Mucosa of descending colon (tissue), 3 donors: ENCODE results near the gene RSPH6A. TPM values are rescaled to one million over a fixed set of nuclear protein-coding genes. Genes with fewer than 3 reads are reported as not detected.
A peak's percentile ranks its signal among the peaks of the same experiment; 100 is the strongest.

Experiments used
- ATAC-seq: fragments of 200-7000 bp; cut with Tn5 transposase; one replicate; pipeline ENCODE4 v1.9.1; 2020; ENCODE audit warnings: mild to moderate bottlenecking, moderate library complexity
- DNase-seq, 3 donors: peaks; one replicate each; pipeline ENCODE4 v3.0.0-alpha.2; 2020
- H3K36me3 ChIP-seq: fragments of 200-600 bp; one replicate; pipeline ENCODE4 v1.8.0; 2021; ENCODE audit warnings: low read depth, mild to moderate bottlenecking
- H3K4me1 ChIP-seq: fragments of 200-600 bp; one replicate; pipeline ENCODE4 v1.8.0; 2021; ENCODE audit warnings: low read depth, mild to moderate bottlenecking
- H3K4me3 ChIP-seq: fragments of 200-600 bp; one replicate; pipeline ENCODE4 v1.8.0; 2021; ENCODE audit warnings: mild to moderate bottlenecking
- H3K9me3 ChIP-seq: fragments of 200-600 bp; one replicate; pipeline ENCODE4 v1.8.0; 2021; ENCODE audit warnings: mild to moderate bottlenecking
- intact Hi-C, 2 donors: fragments of 100-400 bp; cut with DNase I in 1 of 2; cut with micrococcal nuclease in 1 of 2; formaldehyde crosslinking; loops; one replicate each; pipeline versions ENCODE4 v1.11.0 to v1.11.1; 2022; cut with DNase I, micrococcal nuclease
- total RNA-seq, 3 donors: library from RNA; stranded (reverse); fragmentation: NEBNext Ultra II Directional in 2 of 3; extraction: Animal tissue kit (Norgen Biotek cat#: 25700) in 2 of 3; gene quantifications; one replicate each; pipeline versions ENCODE4 v1.2.1 to v1.2.4, GENCODE V29; 2021 to 2023
- TF ChIP-seq, protein P1 (sequence below): fragments of 200-600 bp; IDR thresholded peaks from one replicate; pipeline ENCODE4 v1.8.0; 2022; ENCODE audit warnings: antibody characterized with exemption, mild to moderate bottlenecking
- donor health status: DM: no; HTN: no; CAD: no; lungs with moderate emphysema.
- donor health status: DM: no; HTN: no; CAD: no.
- donor health status: DM: no; HTN: yes; CAD: no.

Gene RSPH6A
- total RNA-seq, 3 donors from 2014 or later = 0.16 to 0.24 (median 0.20) TPM

DNA sequence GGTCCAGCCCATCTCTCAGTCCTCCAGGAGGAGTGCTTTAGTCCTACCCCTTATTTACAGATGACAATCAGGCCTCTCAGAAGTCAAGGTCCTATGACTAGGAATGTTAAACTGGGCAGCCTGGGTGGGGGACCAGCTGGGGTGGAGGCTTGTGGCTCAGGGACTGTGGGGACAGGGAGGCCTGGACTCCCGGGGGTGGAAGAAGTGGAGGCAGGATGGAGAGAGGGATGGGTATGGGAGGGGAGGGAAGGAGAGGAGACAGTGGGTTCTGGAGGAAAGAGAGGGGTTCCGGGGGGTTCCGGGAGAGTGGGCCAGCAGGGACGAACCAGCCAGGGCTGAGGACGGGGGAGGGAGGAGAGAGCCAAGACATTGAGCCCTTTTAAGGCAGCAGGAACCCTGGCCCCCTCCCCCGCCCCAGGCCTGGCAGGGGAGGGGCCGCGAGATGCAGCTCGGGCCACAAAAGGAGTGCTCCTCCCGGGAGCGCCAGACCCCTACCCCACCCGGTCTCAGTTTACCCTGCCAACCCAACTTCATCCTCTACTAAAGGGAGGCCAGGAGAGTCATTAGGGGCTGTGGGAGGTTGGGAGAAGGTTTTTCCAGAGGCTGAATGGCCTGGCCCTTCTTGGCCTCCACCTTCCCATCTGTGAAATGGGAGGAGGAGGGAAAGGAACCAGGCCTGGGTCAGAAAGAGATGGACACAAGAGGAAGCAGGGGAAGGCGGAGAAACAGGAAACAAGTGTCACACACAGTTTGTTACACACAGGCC is 34.5 kb downstream of the RSPH6A start:
- Histone ChIP-seq H3K4me3 (no peak overlapping the region), H3K36me3 (no peaks in the 10 kb centered on the region), H3K4me1 (peaks cover 18% of the 10 kb centered on the region), H3K9me3 (no peaks in the 10 kb centered on the region)
- intact Hi-C loops = no loop called here
- no peak for DNase-seq
- no peak for ATAC-seq
- TF ChIP-seq, protein P1, sequence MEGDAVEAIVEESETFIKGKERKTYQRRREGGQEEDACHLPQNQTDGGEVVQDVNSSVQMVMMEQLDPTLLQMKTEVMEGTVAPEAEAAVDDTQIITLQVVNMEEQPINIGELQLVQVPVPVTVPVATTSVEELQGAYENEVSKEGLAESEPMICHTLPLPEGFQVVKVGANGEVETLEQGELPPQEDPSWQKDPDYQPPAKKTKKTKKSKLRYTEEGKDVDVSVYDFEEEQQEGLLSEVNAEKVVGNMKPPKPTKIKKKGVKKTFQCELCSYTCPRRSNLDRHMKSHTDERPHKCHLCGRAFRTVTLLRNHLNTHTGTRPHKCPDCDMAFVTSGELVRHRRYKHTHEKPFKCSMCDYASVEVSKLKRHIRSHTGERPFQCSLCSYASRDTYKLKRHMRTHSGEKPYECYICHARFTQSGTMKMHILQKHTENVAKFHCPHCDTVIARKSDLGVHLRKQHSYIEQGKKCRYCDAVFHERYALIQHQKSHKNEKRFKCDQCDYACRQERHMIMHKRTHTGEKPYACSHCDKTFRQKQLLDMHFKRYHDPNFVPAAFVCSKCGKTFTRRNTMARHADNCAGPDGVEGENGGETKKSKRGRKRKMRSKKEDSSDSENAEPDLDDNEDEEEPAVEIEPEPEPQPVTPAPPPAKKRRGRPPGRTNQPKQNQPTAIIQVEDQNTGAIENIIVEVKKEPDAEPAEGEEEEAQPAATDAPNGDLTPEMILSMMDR = no peak

DNA sequence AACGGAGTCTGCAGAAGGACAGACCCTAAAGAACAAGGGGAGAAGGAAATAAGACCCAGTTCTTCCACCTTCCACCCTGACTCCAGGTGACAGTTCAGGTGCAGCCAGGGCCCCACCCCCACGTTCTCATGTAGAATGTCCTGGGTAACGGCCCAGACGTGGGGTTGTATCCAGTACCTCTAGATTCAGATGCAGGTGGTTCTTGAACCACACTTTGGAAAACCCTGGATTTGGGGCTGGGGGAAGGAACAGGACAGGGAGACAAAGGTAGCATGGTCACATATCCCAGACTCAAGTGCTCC is 35.0 kb downstream of the RSPH6A start:
- no peaks in the 10 kb centered on the region for H3K9me3 ChIP-seq
- no peak for DNase-seq
- intact Hi-C loops = no loop called here
- no peak overlapping the region for H3K4me3 ChIP-seq
- no peaks in the 10 kb centered on the region for H3K36me3 ChIP-seq
- H3K4me1 ChIP-seq = peaks cover 18% of the 10 kb centered on the region
- no peak for ATAC-seq
- TF ChIP-seq, protein P1 = no peak

DNA sequence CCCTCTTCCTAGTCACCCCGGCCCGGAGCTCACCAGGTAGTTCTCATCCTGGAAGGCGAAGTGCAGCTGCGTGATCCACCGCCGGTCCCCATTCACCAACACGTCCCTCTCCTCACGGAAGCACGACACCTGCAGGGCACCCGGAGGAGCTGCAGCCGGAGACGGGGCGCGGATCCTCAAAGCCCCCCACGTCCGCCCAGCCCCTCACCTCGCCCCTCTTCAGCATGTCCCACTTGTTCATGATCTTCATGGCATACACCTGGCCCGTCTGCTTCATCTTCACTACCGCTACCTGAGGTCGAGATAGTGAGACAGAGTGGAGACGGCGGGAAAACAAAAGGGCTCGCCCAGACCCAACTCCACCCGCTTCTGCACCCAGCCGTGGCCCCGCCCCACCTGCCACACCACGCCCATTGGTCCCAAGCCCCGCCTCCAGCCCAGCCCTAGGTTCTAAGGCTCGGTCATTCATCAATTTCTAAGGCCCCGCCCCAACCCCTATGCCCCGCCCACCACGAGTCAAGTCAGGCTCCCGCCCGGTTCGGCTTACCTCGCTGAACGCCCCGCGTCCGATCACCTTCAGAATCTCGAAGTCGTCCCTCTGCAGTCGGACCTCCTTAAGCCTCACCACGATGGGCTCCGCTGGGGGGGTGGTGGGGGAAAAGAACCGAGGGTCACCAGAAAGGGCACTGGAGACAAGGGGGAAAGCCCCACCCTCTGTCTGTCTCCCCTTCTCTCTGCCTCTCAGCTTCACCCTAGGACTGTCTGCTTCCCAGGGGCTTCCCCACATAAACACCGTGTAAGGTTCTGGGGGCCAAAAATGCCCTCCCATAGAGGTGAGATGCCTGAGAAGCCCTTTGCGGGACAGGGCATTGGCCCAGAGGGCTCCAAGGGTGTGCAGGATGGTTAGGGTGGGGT is 35.6 kb downstream of the RSPH6A start:
- H3K36me3 ChIP-seq = no peaks in the 10 kb centered on the region
- DNase-seq (peak; percentile 94 to 99 (median 99)), ATAC-seq (peak; percentile 93)
- TF ChIP-seq, protein P1 = peak; percentile 67
- H3K4me1 ChIP-seq = peaks cover 18% of the 10 kb centered on the region
- intact Hi-C loops = no loop called here
- H3K4me3 ChIP-seq = no peak overlapping the region
- H3K9me3 ChIP-seq = no peaks in the 10 kb centered on the region

DNA sequence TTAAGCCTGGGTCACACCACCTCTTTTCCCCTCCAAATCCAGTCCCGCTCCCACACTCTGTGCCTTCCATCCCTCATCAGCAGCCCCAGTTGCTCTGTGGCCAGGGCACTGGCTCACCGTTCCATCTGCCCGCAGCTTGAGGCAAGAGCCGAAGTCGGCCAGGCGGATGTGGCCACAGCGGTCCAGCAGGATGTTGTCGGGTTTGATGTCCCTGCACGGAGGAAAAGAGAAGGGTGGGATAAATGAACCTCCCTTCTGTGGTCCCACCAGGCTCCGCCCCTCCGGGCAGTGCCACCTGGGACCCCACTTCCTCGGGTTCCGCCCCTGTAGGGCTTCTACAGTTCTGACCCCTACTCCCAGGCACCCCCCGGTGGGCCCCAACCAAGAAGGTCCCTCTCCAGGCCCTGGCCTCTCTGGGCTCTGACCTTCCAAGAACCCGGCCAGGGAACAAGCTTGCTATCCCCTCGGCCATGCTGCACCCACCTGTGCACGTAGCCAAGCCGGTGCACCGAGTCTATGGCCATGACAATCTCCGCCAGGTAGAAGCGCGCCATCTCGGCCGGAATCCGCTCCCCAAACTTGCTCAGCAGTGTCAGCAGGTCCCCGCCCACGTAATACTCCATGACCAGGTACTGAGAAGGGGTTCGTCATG is 37.0 kb downstream of the RSPH6A start:
- TF ChIP-seq, protein P1 = no peak
- no peaks in the 10 kb centered on the region for H3K9me3 ChIP-seq
- no peaks in the 10 kb centered on the region for H3K36me3 ChIP-seq
- H3K4me1 ChIP-seq = peaks cover 18% of the 10 kb centered on the region
- DNase-seq = no peak
- ATAC-seq = no peak
- no peak overlapping the region for H3K4me3 ChIP-seq
- intact Hi-C loops = no loop called here

DNA sequence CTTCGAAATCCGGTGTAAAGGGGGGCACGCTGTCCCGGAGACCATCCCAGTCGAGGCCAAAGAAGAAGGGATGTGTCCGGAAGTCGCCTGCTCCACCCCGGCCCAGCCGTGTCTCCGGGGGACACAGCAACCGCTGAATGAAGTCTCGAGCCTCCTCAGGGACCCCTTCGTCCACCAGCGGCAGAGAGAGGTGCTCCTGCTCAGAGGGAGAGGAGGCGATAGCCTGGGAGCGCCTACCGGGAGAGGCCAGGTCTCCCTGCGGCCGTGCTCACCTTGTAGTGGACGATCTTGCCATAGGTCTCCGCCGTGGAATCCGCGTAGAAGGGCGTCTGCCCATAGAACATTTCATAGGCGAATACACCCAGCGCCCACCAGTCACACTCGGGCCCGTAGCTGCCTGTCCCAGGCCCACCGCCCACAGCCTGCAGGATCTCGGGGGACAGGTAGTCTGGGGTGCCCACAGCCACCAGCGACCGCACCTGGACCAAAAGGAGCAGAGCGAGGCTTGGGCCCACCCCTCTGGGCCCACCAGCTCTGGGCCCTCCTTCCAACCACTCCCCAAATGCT is 37.6 kb downstream of the RSPH6A start:
- no peaks in the 10 kb centered on the region for H3K9me3 ChIP-seq
- no peaks in the 10 kb centered on the region for H3K36me3 ChIP-seq
- TF ChIP-seq, protein P1 = no peak
- DNase-seq (no peak), ATAC-seq (no peak)
- intact Hi-C loops = no loop called here
- no peak overlapping the region for H3K4me3 ChIP-seq
- peaks cover 18% of the 10 kb centered on the region for H3K4me1 ChIP-seq
